Astrocyte (in vitro differentiated cells and primary cell): ENCODE measurements around the gene LSP1. TPM values are rescaled to one million over a fixed set of nuclear protein-coding genes. Genes with fewer than 3 reads are reported as not detected.

Experiments used
- DNase-seq: peaks from one replicate; pipeline ENCODE4 v3.0.0-alpha.2; 2010; ENCODE audit warnings: low read depth
- FAIRE-seq: peaks from 2 replicates; lab custom pipeline; 2011; peaks lifted over from hg19 to GRCh38; lab: Jason Lieb, UNC
- H2AFZ ChIP-seq: 2 replicates; pipeline ENCODE4 v1.6.0; 2012; ENCODE audit warnings: low read depth, low read length, inconsistent platforms
- H3K27ac ChIP-seq: 2 replicates; pipeline ENCODE4 v1.5.1; 2011; ENCODE audit warnings: low read depth, low read length, inconsistent platforms
- H3K27me3 ChIP-seq: 2 replicates; pipeline ENCODE4 v1.6.0; 2011; ENCODE audit warnings: low read length, inconsistent platforms; ENCODE audit not compliant: insufficient read depth
- H3K36me3 ChIP-seq: 2 replicates; pipeline ENCODE4 v1.5.1; 2011; ENCODE audit warnings: low read length, inconsistent platforms; ENCODE audit not compliant: insufficient read depth
- H3K4me1 ChIP-seq: 2 replicates; pipeline ENCODE4 v1.5.1; 2011; ENCODE audit warnings: low read length, inconsistent platforms; ENCODE audit not compliant: insufficient read depth
- H3K4me2 ChIP-seq: 2 replicates; pipeline ENCODE4 v1.6.0; 2012; ENCODE audit warnings: low read length, inconsistent platforms
- H3K4me3 ChIP-seq: 2 replicates; pipeline ENCODE4 v1.5.1; 2011; ENCODE audit warnings: low read depth, mild to moderate bottlenecking, low read length, inconsistent platforms; ENCODE audit not compliant: insufficient read depth
- H3K79me2 ChIP-seq: 2 replicates; pipeline ENCODE4 v1.6.0; 2012; ENCODE audit warnings: mild to moderate bottlenecking, low read length, inconsistent platforms; ENCODE audit not compliant: insufficient read depth
- H3K9ac ChIP-seq: 2 replicates; pipeline ENCODE4 v1.6.0; 2012; ENCODE audit warnings: mild to moderate bottlenecking, low read length, inconsistent platforms
- H3K9me3 ChIP-seq: 2 replicates; pipeline ENCODE4 v1.5.1; 2012; ENCODE audit warnings: low read depth, mild to moderate bottlenecking, low read length, inconsistent platforms; ENCODE audit not compliant: insufficient read depth
- H4K20me1 ChIP-seq: 2 replicates; pipeline ENCODE4 v1.6.0; 2012; ENCODE audit warnings: low read length, inconsistent platforms; ENCODE audit not compliant: insufficient read depth
- H3K27ac Mint-ChIP-seq: one replicate; pipeline ENCODE4 v1.8.0; 2021; ENCODE audit warnings: mild to moderate bottlenecking, mixed read lengths; ENCODE audit not compliant: unreplicated experiment
- H3K27me3 Mint-ChIP-seq: one replicate; pipeline ENCODE4 v1.8.0; 2021; ENCODE audit warnings: low read depth, mixed read lengths; ENCODE audit not compliant: unreplicated experiment
- H3K36me3 Mint-ChIP-seq: one replicate; pipeline ENCODE4 v1.8.0; 2021; ENCODE audit warnings: low read depth, mixed read lengths; ENCODE audit not compliant: unreplicated experiment
- H3K4me1 Mint-ChIP-seq: one replicate; pipeline ENCODE4 v1.8.0; 2021; ENCODE audit warnings: low read depth, mixed read lengths; ENCODE audit not compliant: unreplicated experiment
- H3K4me3 Mint-ChIP-seq: one replicate; pipeline ENCODE4 v1.8.0; 2021; ENCODE audit warnings: mild to moderate bottlenecking, moderate library complexity, mixed read lengths; ENCODE audit not compliant: unreplicated experiment
- H3K9me3 Mint-ChIP-seq: one replicate; pipeline ENCODE4 v1.8.0; 2021; ENCODE audit warnings: mild to moderate bottlenecking, mixed read lengths; ENCODE audit not compliant: unreplicated experiment
- CTCF ChIP-seq: IDR thresholded peaks from 2 replicates; pipeline ENCODE4 v1.5.1; 2011; ENCODE audit warnings: low read depth, mild to moderate bottlenecking, inconsistent platforms, low read length, moderate library complexity; ENCODE audit not compliant: insufficient read depth
- EZH2 ChIP-seq: IDR thresholded peaks from 2 replicates; pipeline ENCODE4 v1.6.1; 2012; ENCODE audit warnings: mild to moderate bottlenecking, low read length, inconsistent platforms; ENCODE audit not compliant: insufficient read depth
- total RNA-seq: library from RNA; stranded (reverse); gene quantifications from 2 replicates; pipeline ENCODE4 v1.2.1, GENCODE V29; 2021

The LSP1 gene
- total RNA-seq, 1 donor from 2014 or later = 1.3 TPM

- H3K9me3 Mint-ChIP-seq = no peaks in the 10 kb centered on the region
- H3K27me3 ChIP-seq = peaks cover 2% of the 10 kb centered on the region
- no peaks in the 10 kb centered on the region for H3K79me2 ChIP-seq
- H3K9me3 ChIP-seq = no peaks in the 10 kb centered on the region
- H3K4me3 ChIP-seq = no peak within 1 kb of the TSS
- H3K4me2 ChIP-seq = no peak within 1 kb of the TSS
- H3K27me3 Mint-ChIP-seq = peaks cover 14% of the 10 kb centered on the region
- H3K27ac Mint-ChIP-seq = no peak within 1 kb of the TSS
- peaks cover 4% of the 10 kb centered on the region for H3K4me1 Mint-ChIP-seq
- no peak for DNase-seq
- H3K27ac ChIP-seq = no peak within 1 kb of the TSS
- no peak within 1 kb of the TSS for H3K4me3 Mint-ChIP-seq
- H3K36me3 Mint-ChIP-seq = no peaks in the 10 kb centered on the region
- H2AFZ ChIP-seq = no peak within 1 kb of the TSS
- H3K9ac ChIP-seq = no peak within 1 kb of the TSS
- no peaks in the 10 kb centered on the region for H3K36me3 ChIP-seq
- TF ChIP-seq EZH2 (no peak), CTCF (no peak)
- H4K20me1 ChIP-seq = no peaks in the 10 kb centered on the region
- FAIRE-seq = no peak
- H3K4me1 ChIP-seq = no peaks in the 10 kb centered on the region
These were observed 66.7 kb downstream of the LSP1 start, which contains the start of gene TNNT3 for GRCh38 chr11:1919391-1920127. Gene TNNT3 (plus strand): TSS chr11:1919703. CDS start chr11:1922875, 3,172 bp downstream.

- Mint-ChIP-seq H3K27me3 (peaks cover 14% of the 10 kb centered on the region), H3K36me3 (no peaks in the 10 kb centered on the region), H3K9me3 (no peaks in the 10 kb centered on the region), H3K27ac (no peak overlapping the region), H3K4me1 (peaks cover 4% of the 10 kb centered on the region), H3K4me3 (no peak overlapping the region)
- Histone ChIP-seq H4K20me1 (no peaks in the 10 kb centered on the region), H3K4me2 (no peak overlapping the region), H3K79me2 (no peaks in the 10 kb centered on the region), H3K27me3 (peaks cover 2% of the 10 kb centered on the region), H3K9me3 (no peaks in the 10 kb centered on the region), H3K9ac (no peak overlapping the region), H3K27ac (no peak overlapping the region), H3K4me3 (no peak overlapping the region), H2AFZ (no peak overlapping the region), H3K36me3 (no peaks in the 10 kb centered on the region), H3K4me1 (no peaks in the 10 kb centered on the region)
- FAIRE-seq = no peak
- DNase-seq = no peak
- TF ChIP-seq EZH2 (no peak), CTCF (no peak)
These were observed 67.4 kb downstream of the LSP1 start for GRCh38 chr11:1920128-1920908.
